LHCN-M2 (cell line): ENCODE measurements around the gene ANKRD55. TPM values are rescaled to one million over a fixed set of nuclear protein-coding genes. Genes with fewer than 3 reads are reported as not detected.
"Not testable (repeated sequence)": the region's sequence is repeated elsewhere in the genome, so short reads cannot be mapped to it uniquely, and the experiment has no call there.

Experiments
- DNase-seq: peaks from one replicate; pipeline ENCODE4 v3.0.0-alpha.2; 2012; ENCODE audit warnings: low read depth
- total RNA-seq: library from RNA; depleted of rRNA; stranded (reverse); fragments of >200 nt; gene quantifications from 2 replicates; pipeline ENCODE4 v1.2.3, GENCODE V29; 2014

The ANKRD55 gene
- total RNA-seq, 1 experiment from 2014 or later: not detected

- no peak for DNase-seq
Measured at GRCh38 chr5:56208681-56209080, 24.4 kb downstream of the ANKRD55 start.

- no peak for DNase-seq
Measured at GRCh38 chr5:56207537-56207936, 25.6 kb downstream of the ANKRD55 start.

- no peak for DNase-seq
Measured at GRCh38 chr5:56206126-56206910, 26.8 kb downstream of the ANKRD55 start.

- not testable (repeated sequence) for DNase-seq
Measured at GRCh38 chr5:56203936-56204335, 29.2 kb downstream of the ANKRD55 start.

- no peak for DNase-seq
Measured at GRCh38 chr5:56202483-56202882, 30.6 kb downstream of the ANKRD55 start.

GRCh38 chr5:56201762-56202261 lies 31.3 kb downstream of the ANKRD55 start:
- DNase-seq: not testable (repeated sequence)

- peak; percentile 74 for DNase-seq
Measured at GRCh38 chr5:56200971-56201666, 32.0 kb downstream of the ANKRD55 start.

- no peak for DNase-seq
Measured at GRCh38 chr5:56195016-56195415, 38.1 kb downstream of the ANKRD55 start.

- no peak for DNase-seq
Measured at GRCh38 chr5:56192246-56192645, 40.9 kb downstream of the ANKRD55 start.

GRCh38 chr5:56191656-56192055 lies 41.5 kb downstream of the ANKRD55 start:
- DNase-seq: no peak

- DNase-seq: peak; percentile 77
Measured at GRCh38 chr5:56190497-56190896, 42.6 kb downstream of the ANKRD55 start.

- DNase-seq: no peak
Measured at GRCh38 chr5:56185768-56186311, 47.3 kb downstream of the ANKRD55 start.

- DNase-seq: peak; percentile 91
Measured at GRCh38 chr5:56183506-56183905, 49.6 kb downstream of the ANKRD55 start.

GRCh38 chr5:56179442-56179841 lies 53.7 kb downstream of the ANKRD55 start:
- DNase-seq: no peak

GRCh38 chr5:56178823-56179222 lies 54.3 kb downstream of the ANKRD55 start:
- DNase-seq: no peak

- no peak for DNase-seq
Measured at GRCh38 chr5:56176871-56177533, 56.1 kb downstream of the ANKRD55 start.

- DNase-seq: peak; percentile 13
Measured at GRCh38 chr5:56176155-56176798, 56.9 kb downstream of the ANKRD55 start.

- DNase-seq: peak; percentile 67
Measured at GRCh38 chr5:56175488-56175887, 57.6 kb downstream of the ANKRD55 start.

GRCh38 chr5:56175021-56175420 lies 58.1 kb downstream of the ANKRD55 start:
- DNase-seq: no peak

GRCh38 chr5:56172241-56172640 lies 60.9 kb downstream of the ANKRD55 start:
- peak; percentile 24 for DNase-seq

GRCh38 chr5:56170557-56170956 lies 62.6 kb downstream of the ANKRD55 start:
- peak; percentile 57 for DNase-seq
